GM12801 (cell line): ENCODE measurements around the gene LSP1.

ENCODE experiments used
- TF ChIP-seq, protein P1 (sequence below): IDR thresholded peaks from one replicate; pipeline ENCODE4 v1.5.1; 2011; ENCODE audit warnings: control low read depth; ENCODE audit not compliant: insufficient read length; ENCODE audit errors: extremely low read depth

The LSP1 gene

DNA sequence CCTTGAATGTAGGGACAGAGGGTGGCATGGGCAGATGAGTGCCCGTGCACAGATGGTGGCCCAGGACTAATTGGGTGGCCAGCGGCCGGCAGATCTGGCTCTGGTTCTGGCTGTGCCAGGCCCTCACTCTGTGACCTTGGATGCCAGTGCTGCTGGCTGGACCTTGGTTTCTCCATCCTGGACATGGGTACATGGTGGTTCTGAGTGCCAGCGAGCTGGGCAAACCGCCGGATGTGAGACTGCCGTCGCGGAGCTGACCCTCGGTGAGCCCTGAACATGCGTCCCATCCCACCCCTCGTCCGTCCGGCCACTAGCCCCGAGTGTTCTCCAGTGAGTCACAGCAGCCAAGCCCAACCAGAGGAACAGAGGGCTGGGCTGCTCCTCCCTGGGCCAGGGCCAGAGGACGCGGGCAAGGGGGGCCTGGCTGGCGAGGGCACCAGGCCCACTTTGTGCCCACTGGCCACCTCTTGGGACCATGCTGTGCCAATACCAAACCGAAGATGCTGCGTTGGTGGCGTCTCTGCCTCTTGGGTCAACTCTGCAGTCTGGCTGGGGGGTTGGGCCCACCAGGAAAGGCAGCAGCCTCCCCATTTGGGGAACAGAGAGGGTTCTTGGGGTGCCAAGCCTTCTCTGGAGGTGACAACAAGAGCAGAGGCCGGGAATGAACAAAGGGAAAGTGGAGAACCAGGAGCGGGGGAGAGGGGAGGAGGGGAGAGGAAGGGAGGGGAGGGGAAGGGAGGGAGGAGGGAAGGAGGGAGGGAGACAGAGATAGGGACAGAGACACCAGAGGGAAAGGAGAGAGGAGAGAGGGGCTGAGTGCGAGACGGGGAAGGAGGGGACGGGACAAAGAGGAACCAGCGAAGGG lies 10.7 kb downstream of the LSP1 start:
- TF ChIP-seq, protein P1, sequence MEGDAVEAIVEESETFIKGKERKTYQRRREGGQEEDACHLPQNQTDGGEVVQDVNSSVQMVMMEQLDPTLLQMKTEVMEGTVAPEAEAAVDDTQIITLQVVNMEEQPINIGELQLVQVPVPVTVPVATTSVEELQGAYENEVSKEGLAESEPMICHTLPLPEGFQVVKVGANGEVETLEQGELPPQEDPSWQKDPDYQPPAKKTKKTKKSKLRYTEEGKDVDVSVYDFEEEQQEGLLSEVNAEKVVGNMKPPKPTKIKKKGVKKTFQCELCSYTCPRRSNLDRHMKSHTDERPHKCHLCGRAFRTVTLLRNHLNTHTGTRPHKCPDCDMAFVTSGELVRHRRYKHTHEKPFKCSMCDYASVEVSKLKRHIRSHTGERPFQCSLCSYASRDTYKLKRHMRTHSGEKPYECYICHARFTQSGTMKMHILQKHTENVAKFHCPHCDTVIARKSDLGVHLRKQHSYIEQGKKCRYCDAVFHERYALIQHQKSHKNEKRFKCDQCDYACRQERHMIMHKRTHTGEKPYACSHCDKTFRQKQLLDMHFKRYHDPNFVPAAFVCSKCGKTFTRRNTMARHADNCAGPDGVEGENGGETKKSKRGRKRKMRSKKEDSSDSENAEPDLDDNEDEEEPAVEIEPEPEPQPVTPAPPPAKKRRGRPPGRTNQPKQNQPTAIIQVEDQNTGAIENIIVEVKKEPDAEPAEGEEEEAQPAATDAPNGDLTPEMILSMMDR = no peak

DNA sequence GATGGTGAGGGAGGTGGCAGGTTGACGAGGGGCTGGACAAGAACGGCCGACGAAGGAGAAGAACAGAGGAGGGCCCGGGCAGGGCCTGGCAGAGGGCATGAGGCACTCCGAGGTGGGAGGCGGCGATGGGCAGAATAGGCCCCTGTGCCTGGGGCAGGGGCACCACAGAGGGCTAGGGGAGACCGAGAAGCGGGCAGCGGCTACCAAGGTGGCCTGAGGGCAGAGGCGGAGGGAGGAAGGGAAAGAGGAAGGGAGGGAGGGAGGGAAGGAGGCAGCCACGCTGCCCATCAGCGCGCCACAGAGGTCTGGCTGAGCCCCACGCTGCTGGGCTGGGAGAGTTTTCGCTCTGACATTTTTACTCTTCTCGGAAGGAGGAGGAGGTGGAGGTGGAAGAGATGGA lies 11.3 kb downstream of the LSP1 start:
- TF ChIP-seq, protein P1 = no peak

DNA sequence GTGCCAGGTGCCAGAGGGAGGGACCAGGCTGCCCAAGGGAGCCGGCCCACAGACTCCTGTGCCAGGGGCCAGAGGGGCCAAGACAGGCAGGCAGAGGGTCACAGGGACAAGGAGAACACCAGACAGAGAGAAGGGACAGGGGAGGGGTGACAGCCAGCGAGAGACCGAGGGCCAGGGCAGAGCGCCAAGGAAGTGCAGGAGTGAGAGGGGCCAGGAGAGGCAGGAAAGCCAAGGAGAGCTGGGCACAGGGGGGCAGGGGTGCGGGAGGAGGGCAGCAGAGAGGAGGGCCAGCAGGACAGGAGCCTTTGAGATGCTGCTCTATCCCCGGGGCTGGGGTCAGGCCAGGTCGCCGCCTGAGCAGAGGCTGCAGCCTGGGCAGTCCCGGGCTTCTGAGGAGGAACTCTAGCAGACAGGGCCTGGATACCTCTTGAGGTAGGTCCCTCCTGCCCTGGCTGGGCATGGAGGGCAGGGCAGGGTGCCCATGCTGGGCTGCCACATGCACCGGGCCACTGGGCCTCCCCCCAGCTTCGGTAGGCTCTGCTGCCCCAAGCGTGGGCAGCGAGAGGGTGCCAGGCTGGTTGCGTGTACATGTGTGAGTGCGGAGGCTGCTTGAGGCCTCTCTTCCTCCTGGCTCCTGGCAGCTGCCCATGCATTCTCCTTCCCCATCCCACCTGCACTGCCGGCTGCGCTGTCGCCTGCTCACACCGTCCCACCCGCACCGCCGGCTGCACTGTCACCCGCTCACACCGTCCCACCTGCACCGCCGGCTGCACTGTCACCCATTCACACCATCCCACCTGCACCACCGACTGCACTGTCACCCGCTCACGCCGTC lies 12.2 kb downstream of the LSP1 start:
- TF ChIP-seq, protein P1 = no peak

DNA sequence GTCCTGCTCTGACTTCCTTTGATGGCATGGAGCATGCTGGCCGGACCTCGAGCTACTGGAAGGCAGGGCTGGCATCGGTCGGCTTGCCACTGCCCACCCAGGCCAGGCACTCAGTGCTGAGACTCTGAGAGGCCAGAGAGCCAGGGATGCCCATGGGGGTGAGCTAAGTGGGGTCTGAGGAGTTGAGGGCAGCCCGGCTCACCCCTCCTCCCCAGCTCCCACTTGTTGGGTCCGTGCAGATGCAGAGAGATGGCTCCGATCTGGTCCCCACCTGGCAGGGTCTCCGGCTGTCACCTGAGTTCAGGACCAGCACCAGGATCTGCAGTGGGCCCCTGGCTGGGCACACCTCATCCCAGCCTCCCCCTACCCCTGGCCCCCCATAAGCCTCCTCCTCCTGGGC lies 13.3 kb downstream of the LSP1 start:
- TF ChIP-seq, protein P1 = no peak

DNA sequence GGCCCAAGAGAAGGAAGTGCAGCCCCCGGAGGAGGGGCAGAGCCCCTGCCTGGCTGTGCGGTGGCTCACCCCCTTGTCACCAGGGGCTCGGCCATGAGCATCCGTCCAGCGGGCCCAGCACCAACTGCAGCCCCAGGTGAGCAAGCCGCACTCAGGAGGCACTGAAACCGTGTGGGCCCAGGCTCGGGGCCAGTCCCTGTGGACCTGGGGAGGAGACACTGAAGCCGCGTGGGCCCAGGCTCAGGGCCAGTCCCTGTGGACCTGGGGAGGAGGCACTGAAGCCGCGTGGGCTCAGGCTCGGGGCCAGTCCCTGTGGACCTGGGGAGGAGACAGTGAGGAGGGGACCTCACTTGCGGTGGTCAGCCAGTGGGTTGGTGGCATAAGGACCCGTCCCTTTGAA lies 13.9 kb downstream of the LSP1 start:
- TF ChIP-seq, protein P1 = no peak

DNA sequence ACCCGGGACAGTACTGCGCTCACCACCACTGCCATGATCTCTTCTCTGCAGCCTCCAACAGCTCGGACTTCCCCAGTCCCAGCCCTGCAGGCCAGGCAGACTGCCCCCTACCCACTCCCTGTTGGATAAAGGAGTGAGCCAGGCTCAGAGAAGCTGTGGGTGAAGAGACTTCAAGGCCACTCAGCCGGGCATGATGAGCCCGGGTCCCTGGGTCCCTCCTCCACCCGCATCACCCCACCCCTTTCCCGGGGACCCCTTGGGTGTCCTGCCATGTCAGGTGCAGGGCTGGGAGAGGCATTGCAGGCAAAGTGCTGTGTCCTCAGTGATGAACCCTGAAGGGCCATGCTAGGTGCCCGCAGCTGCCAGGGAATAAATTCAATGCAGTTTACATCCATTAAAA lies 14.5 kb downstream of the LSP1 start:
- TF ChIP-seq, protein P1 = no peak

DNA sequence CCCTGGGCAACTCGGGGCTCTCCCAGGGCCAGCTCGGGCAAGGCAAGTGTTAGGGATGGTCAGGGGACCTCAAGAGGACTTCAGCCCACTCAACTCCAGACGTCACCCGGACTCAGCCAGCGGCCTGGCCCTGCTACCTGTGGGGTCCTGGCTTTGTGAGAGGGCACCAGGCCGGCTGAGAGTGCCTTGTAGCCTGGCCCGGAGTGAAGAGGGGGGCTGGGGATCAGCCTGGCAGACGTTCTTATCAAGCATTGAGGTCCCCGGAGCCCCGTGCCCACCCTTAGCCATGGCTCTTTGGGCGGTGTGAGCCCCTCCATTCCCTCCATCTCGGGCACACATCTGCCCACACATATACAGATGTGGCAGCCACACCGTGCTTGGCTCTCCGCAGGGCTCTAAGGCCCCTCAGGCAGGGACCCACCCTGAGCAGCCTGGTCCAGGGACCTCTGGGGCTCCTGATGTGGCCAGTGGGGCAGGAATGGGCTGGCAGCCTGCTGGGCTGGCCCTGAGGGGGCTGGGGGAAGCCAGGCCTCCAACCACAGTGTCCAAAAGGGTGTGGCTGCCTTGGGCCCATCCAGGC lies 15.3 kb downstream of the LSP1 start:
- TF ChIP-seq, protein P1 = no peak
